ENCODE measurements around the gene MYH11. TPM values are rescaled to one million over a fixed set of nuclear protein-coding genes. Genes with fewer than 3 reads are reported as not detected.

The MYH11 gene
- total RNA-seq, 4 donors from 2014 or later, result 5.6 to 57.7 (median 20.4) TPM

DNA sequence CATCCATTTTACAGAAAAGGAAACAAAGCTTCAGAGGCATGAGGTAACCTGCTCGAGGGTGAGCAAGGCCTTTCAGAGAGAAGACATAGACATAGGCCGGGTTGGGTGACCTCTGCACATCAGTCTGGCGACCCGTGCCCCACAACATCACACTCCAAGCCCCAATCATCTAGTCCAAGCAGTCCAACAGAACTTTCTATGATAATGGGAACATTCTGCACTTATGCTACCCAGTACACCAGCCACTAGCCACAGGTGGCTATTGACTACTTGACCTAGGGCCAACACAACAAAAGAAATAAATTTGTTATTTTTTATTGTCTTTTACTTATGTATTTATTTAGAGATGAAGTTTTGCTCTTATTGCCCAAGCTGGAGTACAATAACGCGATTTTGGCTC lies 20.8 kb downstream of the MYH11 start:
- intact Hi-C loops (cut with DNase I; ENCODE audit: low total_unique reads), result no loop called here
- in situ Hi-C loops (cut with MboI; ENCODE audit: low sequenced_read_pairs in 4 of 4), result no loop called here
- no peak overlapping the region for H3K27ac ChIP-seq

GRCh38 chr16:15835136-15835878 lies 21.5 kb downstream of the MYH11 start:
- no peaks in the 10 kb centered on the region for H3K9me3 ChIP-seq
- no peak for ATAC-seq
- no peaks in the 10 kb centered on the region for H3K4me1 ChIP-seq
- intact Hi-C loops (cut with DNase I; ENCODE audit: low total_unique reads), result no loop called here
- H3K27me3 ChIP-seq, result no peaks in the 10 kb centered on the region
- no peak for DNase-seq
- no peak for TF ChIP-seq CTCF (IDR thresholded peaks at IDR 0.05 in 4 of 5, conservative IDR thresholded peaks at IDR 0.05 in 1 of 5)
- TF ChIP-seq POLR2A (IDR thresholded peaks at IDR 0.05), result no peak
- no peak overlapping the region for H3K27ac ChIP-seq
- H3K36me3 ChIP-seq, result no peaks in the 10 kb centered on the region
- in situ Hi-C loops (cut with MboI; ENCODE audit: low sequenced_read_pairs in 4 of 4), result no loop called here
- H3K4me3 ChIP-seq, result no peak overlapping the region

More for the DNA sequence above, 20.8 kb downstream of the MYH11 start:
- no peak for ATAC-seq
- no peak overlapping the region for H3K4me3 ChIP-seq
- no peaks in the 10 kb centered on the region for H3K27me3 ChIP-seq
- DNase-seq, result no peak
- TF ChIP-seq POLR2A (IDR thresholded peaks at IDR 0.05) (no peak), CTCF (IDR thresholded peaks at IDR 0.05 in 4 of 5, conservative IDR thresholded peaks at IDR 0.05 in 1 of 5) (no peak)
- no peaks in the 10 kb centered on the region for H3K4me1 ChIP-seq
- H3K9me3 ChIP-seq, result no peaks in the 10 kb centered on the region
- H3K36me3 ChIP-seq, result no peaks in the 10 kb centered on the region

GRCh38 chr16:15834502-15834901 lies 22.3 kb downstream of the MYH11 start:
- no peak for ATAC-seq
- H3K9me3 ChIP-seq, result no peaks in the 10 kb centered on the region
- intact Hi-C loops (cut with DNase I; ENCODE audit: low total_unique reads), result no loop called here
- H3K4me3 ChIP-seq, result no peak overlapping the region
- no peak for TF ChIP-seq CTCF (IDR thresholded peaks at IDR 0.05 in 4 of 5, conservative IDR thresholded peaks at IDR 0.05 in 1 of 5)
- TF ChIP-seq POLR2A (IDR thresholded peaks at IDR 0.05), result no peak
- H3K36me3 ChIP-seq, result no peaks in the 10 kb centered on the region
- no peaks in the 10 kb centered on the region for H3K4me1 ChIP-seq
- no peak for DNase-seq
- in situ Hi-C loops (cut with MboI; ENCODE audit: low sequenced_read_pairs in 4 of 4), result no loop called here
- no peak overlapping the region for H3K27ac ChIP-seq
- no peaks in the 10 kb centered on the region for H3K27me3 ChIP-seq

GRCh38 chr16:15833541-15833940 lies 23.3 kb downstream of the MYH11 start:
- intact Hi-C loops (cut with DNase I; ENCODE audit: low total_unique reads) (no loop called here), in situ Hi-C loops (cut with MboI; ENCODE audit: low sequenced_read_pairs in 4 of 4) (no loop called here)
- Histone ChIP-seq H3K9me3 (no peaks in the 10 kb centered on the region), H3K36me3 (no peaks in the 10 kb centered on the region), H3K27me3 (no peaks in the 10 kb centered on the region), H3K4me1 (no peaks in the 10 kb centered on the region), H3K4me3 (no peak overlapping the region), H3K27ac (no peak overlapping the region)
- ATAC-seq (no peak), DNase-seq (no peak)
- TF ChIP-seq CTCF (IDR thresholded peaks at IDR 0.05 in 4 of 5, conservative IDR thresholded peaks at IDR 0.05 in 1 of 5) (no peak), POLR2A (IDR thresholded peaks at IDR 0.05) (no peak)

DNA sequence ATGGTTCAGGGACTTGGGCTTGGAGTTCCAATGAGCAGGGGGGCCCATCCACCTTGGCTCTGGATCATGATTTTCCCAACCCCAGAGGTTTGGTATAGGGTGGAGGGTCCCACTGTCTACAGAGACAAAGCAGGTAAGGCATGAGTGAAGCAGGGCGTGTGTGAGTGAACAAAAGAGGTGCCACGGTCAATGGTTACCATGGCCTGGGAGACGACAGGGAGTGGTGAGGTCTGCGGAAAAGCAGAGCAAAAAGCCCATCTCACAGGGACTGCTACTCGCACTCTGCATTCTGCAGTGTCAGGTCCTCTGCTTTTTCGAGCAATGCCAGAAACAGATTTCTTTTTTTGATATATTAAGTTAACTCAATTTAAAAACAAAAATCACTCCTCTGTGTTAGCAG lies 24.6 kb downstream of the MYH11 start:
- ATAC-seq (no peak), DNase-seq (no peak)
- no peak overlapping the region for H3K27ac ChIP-seq
- no peaks in the 10 kb centered on the region for H3K4me1 ChIP-seq
- no peak for TF ChIP-seq POLR2A (IDR thresholded peaks at IDR 0.05)
- no peak for TF ChIP-seq CTCF (IDR thresholded peaks at IDR 0.05 in 4 of 5, conservative IDR thresholded peaks at IDR 0.05 in 1 of 5)
- intact Hi-C loops (cut with DNase I; ENCODE audit: low total_unique reads), result no loop called here
- H3K27me3 ChIP-seq, result no peaks in the 10 kb centered on the region
- H3K36me3 ChIP-seq, result no peaks in the 10 kb centered on the region
- H3K9me3 ChIP-seq, result no peaks in the 10 kb centered on the region
- in situ Hi-C loops (cut with MboI; ENCODE audit: low sequenced_read_pairs in 4 of 4), result no loop called here
- no peak overlapping the region for H3K4me3 ChIP-seq

Data from gastrocnemius medialis (tissue), 4 donors.